ENCODE measurements around the gene F2RL2.
A peak's percentile ranks its signal among the peaks of the same experiment; 100 is the strongest.
"Not testable (repeated sequence)": the region's sequence is repeated elsewhere in the genome, so short reads cannot be mapped to it uniquely, and the experiment has no call there.

The F2RL2 gene

DNA sequence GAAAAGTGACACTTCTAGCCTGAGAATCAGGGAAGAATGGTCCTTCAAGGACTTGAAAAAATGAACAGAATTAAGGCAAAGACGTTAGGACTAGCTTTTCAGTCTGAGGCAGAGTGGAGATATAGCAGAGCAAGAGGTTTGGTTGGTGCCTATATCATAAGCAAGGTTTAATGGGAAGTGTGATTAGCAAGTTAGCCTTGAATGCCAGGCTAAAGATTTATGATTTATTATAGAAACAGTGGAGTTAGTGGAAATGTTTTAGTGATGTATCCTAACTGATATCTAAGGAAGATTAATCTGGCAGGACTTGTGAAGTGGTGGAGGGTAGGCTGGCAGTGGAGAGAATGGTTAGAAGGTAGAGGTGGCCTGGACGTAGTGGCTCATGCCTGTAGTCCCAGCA is 7.0 kb downstream of the F2RL2 start:
- ATAC-seq (replicated peaks; ENCODE audit: extremely low read depth, poor library complexity, severe bottlenecking) (no peak), DNase-seq (ENCODE audit: low spot score in 2 of 2) (no peak)
- H3K36me3 Mint-ChIP-seq (ENCODE audit: insufficient read depth), result peaks cover 32% of the 10 kb centered on the region
- no peak overlapping the region for H3K27ac Mint-ChIP-seq (ENCODE audit: low read depth)
- no peaks in the 10 kb centered on the region for H3K27me3 Mint-ChIP-seq
- no peak overlapping the region for H3K4me3 Mint-ChIP-seq
- peaks cover 14% of the 10 kb centered on the region for H3K4me1 Mint-ChIP-seq
- no peaks in the 10 kb centered on the region for H3K9me3 Mint-ChIP-seq

- Mint-ChIP-seq H3K4me1 (peaks cover 14% of the 10 kb centered on the region), H3K27ac (ENCODE audit: low read depth) (no peak overlapping the region), H3K27me3 (no peaks in the 10 kb centered on the region), H3K9me3 (no peaks in the 10 kb centered on the region), H3K4me3 (no peak overlapping the region), H3K36me3 (ENCODE audit: insufficient read depth) (peaks cover 35% of the 10 kb centered on the region)
- ATAC-seq (replicated peaks; ENCODE audit: extremely low read depth, poor library complexity, severe bottlenecking) (no peak), DNase-seq (ENCODE audit: low spot score in 2 of 2) (no peak)
Observed at GRCh38 chr5:76615759-76616158, 7.4 kb downstream of the F2RL2 start.

- H3K36me3 Mint-ChIP-seq (ENCODE audit: insufficient read depth), result peaks cover 30% of the 10 kb centered on the region
- no peaks in the 10 kb centered on the region for H3K9me3 Mint-ChIP-seq
- DNase-seq (ENCODE audit: low spot score in 2 of 2), result no peak
- no peaks in the 10 kb centered on the region for H3K27me3 Mint-ChIP-seq
- peaks cover 8% of the 10 kb centered on the region for H3K4me1 Mint-ChIP-seq
- ATAC-seq (replicated peaks; ENCODE audit: extremely low read depth, poor library complexity, severe bottlenecking), result no peak
- no peak overlapping the region for H3K27ac Mint-ChIP-seq (ENCODE audit: low read depth)
- H3K4me3 Mint-ChIP-seq, result no peak overlapping the region
Observed at GRCh38 chr5:76612942-76613341, 10.3 kb downstream of the F2RL2 start.

DNA sequence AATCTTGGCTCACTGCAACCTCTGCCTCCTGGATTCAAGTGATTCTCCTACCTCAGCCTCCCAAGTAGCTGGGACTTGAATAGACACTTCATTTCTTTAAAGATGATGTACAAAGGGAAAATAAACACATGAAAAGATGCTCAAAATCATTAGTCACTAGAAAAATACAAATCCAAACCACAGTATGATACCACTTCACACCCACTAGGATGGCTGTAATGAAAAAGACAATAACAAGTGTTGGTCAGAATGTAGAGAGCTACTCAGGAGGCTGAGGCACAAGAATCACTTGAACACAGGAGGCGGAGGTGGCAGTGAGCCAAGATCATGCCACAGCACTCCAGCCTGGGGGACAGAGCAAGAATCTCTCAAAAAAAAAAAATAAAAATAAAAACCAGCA is 13.0 kb downstream of the F2RL2 start:
- Mint-ChIP-seq H3K9me3 (no peaks in the 10 kb centered on the region), H3K4me1 (peaks cover 26% of the 10 kb centered on the region), H3K4me3 (no peak overlapping the region), H3K27ac (ENCODE audit: low read depth) (no peak overlapping the region), H3K36me3 (ENCODE audit: insufficient read depth) (peaks cover 42% of the 10 kb centered on the region), H3K27me3 (no peaks in the 10 kb centered on the region)
- DNase-seq (ENCODE audit: low spot score in 2 of 2) (no peak), ATAC-seq (replicated peaks; ENCODE audit: extremely low read depth, poor library complexity, severe bottlenecking) (no peak)

GRCh38 chr5:76608833-76609232 is 14.4 kb downstream of the F2RL2 start:
- Mint-ChIP-seq H3K9me3 (no peaks in the 10 kb centered on the region), H3K36me3 (ENCODE audit: insufficient read depth) (peaks cover 51% of the 10 kb centered on the region), H3K4me3 (no peak overlapping the region), H3K27me3 (no peaks in the 10 kb centered on the region), H3K27ac (ENCODE audit: low read depth) (peak overlapping the region; percentile 24), H3K4me1 (peaks cover 26% of the 10 kb centered on the region)
- peak; percentile 54 for ATAC-seq (replicated peaks; ENCODE audit: extremely low read depth, poor library complexity, severe bottlenecking)
- DNase-seq (ENCODE audit: low spot score in 2 of 2), result no peak

GRCh38 chr5:76607353-76607871 is 15.8 kb downstream of the F2RL2 start:
- no peaks in the 10 kb centered on the region for H3K27me3 Mint-ChIP-seq
- H3K4me3 Mint-ChIP-seq, result peak overlapping the region; percentile 62
- H3K9me3 Mint-ChIP-seq, result no peaks in the 10 kb centered on the region
- H3K27ac Mint-ChIP-seq (ENCODE audit: low read depth), result no peak overlapping the region
- H3K36me3 Mint-ChIP-seq (ENCODE audit: insufficient read depth), result peaks cover 59% of the 10 kb centered on the region
- peak; percentile 61 for ATAC-seq (replicated peaks; ENCODE audit: extremely low read depth, poor library complexity, severe bottlenecking)
- H3K4me1 Mint-ChIP-seq, result peaks cover 38% of the 10 kb centered on the region
- DNase-seq (ENCODE audit: low spot score in 2 of 2), result no peak

- Mint-ChIP-seq H3K4me3 (no peak overlapping the region), H3K4me1 (peaks cover 45% of the 10 kb centered on the region), H3K27me3 (no peaks in the 10 kb centered on the region), H3K9me3 (no peaks in the 10 kb centered on the region), H3K27ac (ENCODE audit: low read depth) (no peak overlapping the region), H3K36me3 (ENCODE audit: insufficient read depth) (peaks cover 60% of the 10 kb centered on the region)
- no peak for DNase-seq (ENCODE audit: low spot score in 2 of 2)
- no peak for ATAC-seq (replicated peaks; ENCODE audit: extremely low read depth, poor library complexity, severe bottlenecking)
Observed at GRCh38 chr5:76606701-76607100, 16.5 kb downstream of the F2RL2 start.

DNA sequence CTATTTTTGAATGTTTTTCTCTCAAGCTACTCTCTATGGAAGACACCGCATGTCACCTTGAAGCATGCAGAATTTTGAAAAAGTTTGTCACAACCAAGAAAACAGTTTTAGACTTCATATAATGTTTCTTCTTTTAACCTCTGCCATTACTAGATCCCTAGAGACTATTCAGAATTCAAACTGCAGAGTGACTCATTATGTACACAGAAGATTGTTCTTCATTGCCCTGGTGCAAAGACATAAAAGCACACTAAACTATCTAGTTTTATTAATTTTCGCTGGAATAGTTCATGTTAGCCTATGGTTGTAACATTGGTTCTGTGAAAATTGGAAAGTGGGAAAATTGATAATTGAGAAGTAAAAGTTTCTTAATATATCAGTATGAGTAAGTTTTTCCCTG is 18.4 kb downstream of the F2RL2 start:
- Mint-ChIP-seq H3K36me3 (ENCODE audit: insufficient read depth) (peaks cover 61% of the 10 kb centered on the region), H3K4me3 (no peak overlapping the region), H3K4me1 (peaks cover 45% of the 10 kb centered on the region)

GRCh38 chr5:76603991-76604390 is 19.2 kb downstream of the F2RL2 start:
- not testable (repeated sequence) for H3K27ac Mint-ChIP-seq (ENCODE audit: low read depth); H3K4me3 Mint-ChIP-seq; H3K9me3 Mint-ChIP-seq; DNase-seq (ENCODE audit: low spot score in 2 of 2); ATAC-seq (replicated peaks; ENCODE audit: extremely low read depth, poor library complexity, severe bottlenecking); H3K27me3 Mint-ChIP-seq
- H3K36me3 Mint-ChIP-seq (ENCODE audit: insufficient read depth), result peaks cover 65% of the 10 kb centered on the region
- H3K4me1 Mint-ChIP-seq, result peaks cover 45% of the 10 kb centered on the region

More for the DNA sequence above, 18.4 kb downstream of the F2RL2 start:
- Mint-ChIP-seq H3K9me3 (no peaks in the 10 kb centered on the region), H3K27me3 (no peaks in the 10 kb centered on the region), H3K27ac (ENCODE audit: low read depth) (no peak overlapping the region)
- no peak for DNase-seq (ENCODE audit: low spot score in 2 of 2)
- no peak for ATAC-seq (replicated peaks; ENCODE audit: extremely low read depth, poor library complexity, severe bottlenecking)

GRCh38 chr5:76602094-76602726 is 21.0 kb downstream of the F2RL2 start:
- DNase-seq (ENCODE audit: low spot score in 2 of 2) (no peak), ATAC-seq (replicated peaks; ENCODE audit: extremely low read depth, poor library complexity, severe bottlenecking) (no peak)
- Mint-ChIP-seq H3K4me3 (no peak overlapping the region), H3K4me1 (peaks cover 29% of the 10 kb centered on the region), H3K27me3 (no peaks in the 10 kb centered on the region), H3K36me3 (ENCODE audit: insufficient read depth) (peaks cover 62% of the 10 kb centered on the region), H3K27ac (ENCODE audit: low read depth) (peak overlapping the region; percentile 6), H3K9me3 (no peaks in the 10 kb centered on the region)

GRCh38 chr5:76601470-76601869 is 21.7 kb downstream of the F2RL2 start:
- no peaks in the 10 kb centered on the region for H3K9me3 Mint-ChIP-seq
- H3K36me3 Mint-ChIP-seq (ENCODE audit: insufficient read depth), result peaks cover 57% of the 10 kb centered on the region
- H3K27ac Mint-ChIP-seq (ENCODE audit: low read depth), result peak overlapping the region; percentile 10
- ATAC-seq (replicated peaks; ENCODE audit: extremely low read depth, poor library complexity, severe bottlenecking) (peak; percentile 58), DNase-seq (ENCODE audit: low spot score in 2 of 2) (peak in 1 of 2 donors; percentile 14)
- peaks cover 25% of the 10 kb centered on the region for H3K4me1 Mint-ChIP-seq
- H3K4me3 Mint-ChIP-seq, result no peak overlapping the region
- no peaks in the 10 kb centered on the region for H3K27me3 Mint-ChIP-seq

- H3K27ac Mint-ChIP-seq (ENCODE audit: low read depth), result no peak overlapping the region
- peaks cover 52% of the 10 kb centered on the region for H3K36me3 Mint-ChIP-seq (ENCODE audit: insufficient read depth)
- DNase-seq (ENCODE audit: low spot score in 2 of 2) (no peak), ATAC-seq (replicated peaks; ENCODE audit: extremely low read depth, poor library complexity, severe bottlenecking) (no peak)
- no peak overlapping the region for H3K4me3 Mint-ChIP-seq
- H3K27me3 Mint-ChIP-seq, result no peaks in the 10 kb centered on the region
- peaks cover 26% of the 10 kb centered on the region for H3K4me1 Mint-ChIP-seq
- no peaks in the 10 kb centered on the region for H3K9me3 Mint-ChIP-seq
Observed at GRCh38 chr5:76600716-76601115, 22.5 kb downstream of the F2RL2 start.

DNA sequence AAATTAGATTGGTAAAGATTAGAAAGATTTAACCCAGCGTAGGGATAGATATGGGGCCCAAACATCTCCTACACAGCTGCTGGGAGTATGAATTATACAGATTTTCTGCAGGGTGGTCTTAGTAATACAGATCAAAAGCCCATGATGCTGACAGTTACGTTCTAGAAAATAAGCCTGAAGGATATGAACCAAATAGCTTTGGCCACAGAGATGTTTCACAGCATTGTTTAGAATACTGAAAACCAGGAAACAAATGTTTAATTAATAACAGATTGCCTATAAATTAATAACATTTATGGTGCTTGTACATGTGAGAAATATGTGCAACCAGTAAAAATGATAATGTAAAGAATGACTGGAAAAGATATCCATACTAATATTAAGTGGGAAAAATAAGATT is 24.7 kb downstream of the F2RL2 start:
- no peak for DNase-seq (ENCODE audit: low spot score in 2 of 2)
- no peaks in the 10 kb centered on the region for H3K9me3 Mint-ChIP-seq
- no peak overlapping the region for H3K4me3 Mint-ChIP-seq
- peaks cover 44% of the 10 kb centered on the region for H3K36me3 Mint-ChIP-seq (ENCODE audit: insufficient read depth)
- ATAC-seq (replicated peaks; ENCODE audit: extremely low read depth, poor library complexity, severe bottlenecking), result no peak
- peaks cover 20% of the 10 kb centered on the region for H3K4me1 Mint-ChIP-seq
- no peaks in the 10 kb centered on the region for H3K27me3 Mint-ChIP-seq
- no peak overlapping the region for H3K27ac Mint-ChIP-seq (ENCODE audit: low read depth)

Measured in central memory CD8-positive, alpha-beta T cell (primary cell).